HCT116 (cell line): Measurements from ENCODE around the gene LDLRAD4. TPM values are rescaled to one million over a fixed set of nuclear protein-coding genes. Genes with fewer than 3 reads are reported as not detected.

Experiments
- ATAC-seq: fragments of 200-7000 bp; cut with Tn5 transposase; 2 replicates; pipeline ENCODE4 v1.9.1; 2020; ENCODE audit warnings: mild to moderate bottlenecking, moderate library complexity
- BruUV-seq: library from RNA; stranded (reverse); fragments of 400-500 nt; replicated peaks from 2 replicates; lab custom pipeline; 2021; lab: Mats Ljungman, UMichigan
- CTCF ChIA-PET: fragments of 300-600 bp; sonication (Branson Sonifier 250); formaldehyde crosslinking; loops from one replicate; lab custom pipeline; 2021; ENCODE audit warnings: antibody characterized with exemption; lab: Charles Lee
- POLR2A ChIA-PET: fragments of 300-600, 350-600 bp; sonication (Branson Sonifier 250); formaldehyde crosslinking; loops from one replicate; lab custom pipeline; 2021; ENCODE audit warnings: antibody characterized with exemption; lab: Charles Lee
- RAD21 ChIA-PET, 2 experiments: fragments of 300-600 bp; sonication (Branson Sonifier 250); formaldehyde crosslinking; loops; one replicate each; lab custom pipeline; 2023; ENCODE audit warnings: low total read pairs in 2 of 2; ENCODE audit not compliant: uncharacterized antibody in 2 of 2, unreplicated experiment in 2 of 2, low non-redundant PET in 1 of 2; lab: Charles Lee
- DNase-seq: peaks from one replicate; pipeline ENCODE4 v3.0.0-alpha.2; 2010; ENCODE audit warnings: low read depth, low spot score
- H2AFZ ChIP-seq: fragments of 200-600 bp; shearing (Covaris generic), sonication (generic); 2 replicates; pipeline ENCODE4 v1.6.1; 2017; ENCODE audit warnings: low read depth, mixed run types, mixed read lengths, antibody characterized with exemption, low read length; ENCODE audit not compliant: poor library complexity, severe bottlenecking
- H3K27ac ChIP-seq: 2 replicates; pipeline ENCODE4 v1.5.1; 2012; ENCODE audit warnings: low read depth, low read length
- H3K27me3 ChIP-seq: fragments of 200-600 bp; sonication (generic); 2 replicates; pipeline ENCODE4 v1.6.1; 2016; ENCODE audit warnings: mixed run types, low read length, mixed read lengths; ENCODE audit not compliant: insufficient read depth
- H3K36me3 ChIP-seq, 2 experiments: fragments of 200-500 bp in 1 of 2; fragments of 200-600 bp in 1 of 2; sonication (Bioruptor generic) in 1 of 2; sonication (generic) in 1 of 2; 2 replicates each; pipeline versions ENCODE4 v1.5.1 to v1.6.1; 2014 to 2016; ENCODE audit warnings: low read length in 2 of 2, inconsistent platforms in 1 of 2, mixed read lengths in 1 of 2, mixed run types in 1 of 2; ENCODE audit not compliant: insufficient read depth in 2 of 2, control insufficient read depth in 1 of 2
- H3K4me1 ChIP-seq, 2 experiments: fragments of 200-600 bp in 1 of 2; sonication (generic) in 1 of 2; 2 replicates each; pipeline versions ENCODE4 v1.5.1 to v1.6.1; 2012 to 2017; ENCODE audit warnings: low read length in 2 of 2, inconsistent platforms in 1 of 2, mild to moderate bottlenecking in 1 of 2, mixed read lengths in 1 of 2, mixed run types in 1 of 2, moderate library complexity in 1 of 2; ENCODE audit not compliant: insufficient read depth in 2 of 2, control insufficient read depth in 1 of 2
- H3K4me2 ChIP-seq: fragments of 200-600 bp; sonication (generic); 2 replicates; pipeline ENCODE4 v1.6.1; 2017; ENCODE audit warnings: mixed run types, low read length, mixed read lengths
- H3K4me3 ChIP-seq, 2 experiments: fragments of 200-600 bp in 1 of 2; sonication (generic) in 1 of 2; replicated peaks in 1 of 2; 2 replicates each; pipeline ENCODE4 v1.5.1; 2011 to 2016; ENCODE audit warnings: low read length in 2 of 2, control low read depth in 1 of 2, low read depth in 1 of 2, mild to moderate bottlenecking in 1 of 2, mixed read lengths in 1 of 2, mixed run types in 1 of 2
- H3K79me2 ChIP-seq: fragments of 200-600 bp; sonication (generic); 2 replicates; pipeline ENCODE4 v1.6.1; 2017; ENCODE audit warnings: mild to moderate bottlenecking, mixed run types, low read length, moderate library complexity, mixed read lengths; ENCODE audit not compliant: insufficient read depth
- H3K9ac ChIP-seq: fragments of 200-600 bp; sonication (generic); 2 replicates; pipeline ENCODE4 v1.6.1; 2016; ENCODE audit warnings: low read length, mixed read lengths
- H3K9me2 ChIP-seq: fragments of 200-600 bp; sonication (generic), shearing (Covaris generic); 2 replicates; pipeline ENCODE4 v1.6.1; 2017; ENCODE audit warnings: mixed run types, mild to moderate bottlenecking, moderate library complexity; ENCODE audit not compliant: insufficient read depth
- H3K9me3 ChIP-seq, 2 experiments: fragments of 200-500 bp in 1 of 2; fragments of 200-600 bp in 1 of 2; sonication (Bioruptor generic) in 1 of 2; sonication (generic) in 1 of 2; 2 replicates each; pipeline ENCODE4 v1.6.1; 2014 to 2017; ENCODE audit warnings: low read length in 2 of 2, mixed read lengths in 2 of 2, inconsistent platforms in 1 of 2, low read depth in 1 of 2, mild to moderate bottlenecking in 1 of 2, mixed run types in 1 of 2, moderate library complexity in 1 of 2; ENCODE audit not compliant: control insufficient read depth in 1 of 2, insufficient read depth in 1 of 2
- H4K20me1 ChIP-seq: fragments of 200-600 bp; sonication (generic), shearing (Covaris generic); 2 replicates; pipeline ENCODE4 v1.6.1; 2017; ENCODE audit warnings: mixed run types, mild to moderate bottlenecking, moderate library complexity; ENCODE audit not compliant: insufficient read depth
- ELF1 ChIP-seq: IDR thresholded peaks from 2 replicates; pipeline ENCODE4 v1.6.1; 2012; ENCODE audit warnings: low read depth, borderline replicate concordance
- intact Hi-C: fragments of 100-400 bp; cut with micrococcal nuclease; formaldehyde crosslinking; loops from 2 replicates; pipeline ENCODE4 v1.10.0; 2022
- total RNA-seq: library from RNA; stranded (reverse); gene quantifications from one replicate; pipeline ENCODE4 v1.2.1, GENCODE V29; 2021; ENCODE audit not compliant: unreplicated experiment
- TF ChIP-seq, protein P1 (sequence below): IDR thresholded peaks from 2 replicates; pipeline ENCODE4 v1.6.1; 2012; ENCODE audit warnings: low read depth
- TF ChIP-seq, protein P2 (sequence below), 3 experiments: fragments of 200-600 bp in 1 of 3; sonication (generic) in 1 of 3; IDR thresholded peaks in 2 of 3; conservative IDR thresholded peaks in 1 of 3; 2 replicates each; pipeline ENCODE4 v1.5.1; 2012 to 2017; ENCODE audit warnings: low read depth in 2 of 3, low read length in 2 of 3, antibody characterized with exemption in 1 of 3, borderline replicate concordance in 1 of 3, control low read depth in 1 of 3, mild to moderate bottlenecking in 1 of 3, mixed read lengths in 1 of 3, mixed run types in 1 of 3, moderate library complexity in 1 of 3; ENCODE audit not compliant: insufficient read depth in 1 of 3

Gene LDLRAD4
- total RNA-seq, 1 experiment from 2014 or later: 1.2 TPM

GRCh38 chr18:13181765-13182164, 36.8 kb upstream of the LDLRAD4 start:
- no peaks in the 10 kb centered on the region for H3K79me2 ChIP-seq
- RAD21 ChIA-PET: no interaction called here
- no peak overlapping the region for H3K4me3 ChIP-seq
- intact Hi-C loops: no loop called here
- ATAC-seq: no peak
- H3K9me3 ChIP-seq: no peaks in the 10 kb centered on the region
- no peaks in the 10 kb centered on the region for H3K27me3 ChIP-seq
- H3K27ac ChIP-seq: no peak overlapping the region
- POLR2A ChIA-PET: no interaction called here
- H3K9me2 ChIP-seq: no peaks in the 10 kb centered on the region
- CTCF ChIA-PET: interaction anchor here (1.4 kb wide), 1 partner anchor 9 kb away, joined by 3 read pairs; no protein-coding TSS in a partner anchor
- H3K4me1 ChIP-seq: no peaks in the 10 kb centered on the region
- BruUV-seq: no TSS peak
- TF ChIP-seq, protein P1, sequence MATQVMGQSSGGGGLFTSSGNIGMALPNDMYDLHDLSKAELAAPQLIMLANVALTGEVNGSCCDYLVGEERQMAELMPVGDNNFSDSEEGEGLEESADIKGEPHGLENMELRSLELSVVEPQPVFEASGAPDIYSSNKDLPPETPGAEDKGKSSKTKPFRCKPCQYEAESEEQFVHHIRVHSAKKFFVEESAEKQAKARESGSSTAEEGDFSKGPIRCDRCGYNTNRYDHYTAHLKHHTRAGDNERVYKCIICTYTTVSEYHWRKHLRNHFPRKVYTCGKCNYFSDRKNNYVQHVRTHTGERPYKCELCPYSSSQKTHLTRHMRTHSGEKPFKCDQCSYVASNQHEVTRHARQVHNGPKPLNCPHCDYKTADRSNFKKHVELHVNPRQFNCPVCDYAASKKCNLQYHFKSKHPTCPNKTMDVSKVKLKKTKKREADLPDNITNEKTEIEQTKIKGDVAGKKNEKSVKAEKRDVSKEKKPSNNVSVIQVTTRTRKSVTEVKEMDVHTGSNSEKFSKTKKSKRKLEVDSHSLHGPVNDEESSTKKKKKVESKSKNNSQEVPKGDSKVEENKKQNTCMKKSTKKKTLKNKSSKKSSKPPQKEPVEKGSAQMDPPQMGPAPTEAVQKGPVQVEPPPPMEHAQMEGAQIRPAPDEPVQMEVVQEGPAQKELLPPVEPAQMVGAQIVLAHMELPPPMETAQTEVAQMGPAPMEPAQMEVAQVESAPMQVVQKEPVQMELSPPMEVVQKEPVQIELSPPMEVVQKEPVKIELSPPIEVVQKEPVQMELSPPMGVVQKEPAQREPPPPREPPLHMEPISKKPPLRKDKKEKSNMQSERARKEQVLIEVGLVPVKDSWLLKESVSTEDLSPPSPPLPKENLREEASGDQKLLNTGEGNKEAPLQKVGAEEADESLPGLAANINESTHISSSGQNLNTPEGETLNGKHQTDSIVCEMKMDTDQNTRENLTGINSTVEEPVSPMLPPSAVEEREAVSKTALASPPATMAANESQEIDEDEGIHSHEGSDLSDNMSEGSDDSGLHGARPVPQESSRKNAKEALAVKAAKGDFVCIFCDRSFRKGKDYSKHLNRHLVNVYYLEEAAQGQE: no peak
- TF ChIP-seq, protein P2, sequence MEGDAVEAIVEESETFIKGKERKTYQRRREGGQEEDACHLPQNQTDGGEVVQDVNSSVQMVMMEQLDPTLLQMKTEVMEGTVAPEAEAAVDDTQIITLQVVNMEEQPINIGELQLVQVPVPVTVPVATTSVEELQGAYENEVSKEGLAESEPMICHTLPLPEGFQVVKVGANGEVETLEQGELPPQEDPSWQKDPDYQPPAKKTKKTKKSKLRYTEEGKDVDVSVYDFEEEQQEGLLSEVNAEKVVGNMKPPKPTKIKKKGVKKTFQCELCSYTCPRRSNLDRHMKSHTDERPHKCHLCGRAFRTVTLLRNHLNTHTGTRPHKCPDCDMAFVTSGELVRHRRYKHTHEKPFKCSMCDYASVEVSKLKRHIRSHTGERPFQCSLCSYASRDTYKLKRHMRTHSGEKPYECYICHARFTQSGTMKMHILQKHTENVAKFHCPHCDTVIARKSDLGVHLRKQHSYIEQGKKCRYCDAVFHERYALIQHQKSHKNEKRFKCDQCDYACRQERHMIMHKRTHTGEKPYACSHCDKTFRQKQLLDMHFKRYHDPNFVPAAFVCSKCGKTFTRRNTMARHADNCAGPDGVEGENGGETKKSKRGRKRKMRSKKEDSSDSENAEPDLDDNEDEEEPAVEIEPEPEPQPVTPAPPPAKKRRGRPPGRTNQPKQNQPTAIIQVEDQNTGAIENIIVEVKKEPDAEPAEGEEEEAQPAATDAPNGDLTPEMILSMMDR (IDR thresholded peaks at IDR 0.05 in 2 of 3, conservative IDR thresholded peaks at IDR 0.05 in 1 of 3; ENCODE audit: borderline replicate concordance in 1 of 3, insufficient read depth in 1 of 3, low read depth in 2 of 3, low read length in 2 of 3): no peak
- TF ChIP-seq ELF1: no peak
- TF ChIP-seq, all 23 proteins: peak for 0
- Histone ChIP-seq H3K9ac (no peak overlapping the region), H4K20me1 (no peaks in the 10 kb centered on the region), H3K36me3 (no peaks in the 10 kb centered on the region), H2AFZ (no peak overlapping the region), H3K4me2 (no peak overlapping the region)
- DNase-seq: no peak
